A172 (cell line): ENCODE data around the gene ACTN4. TPM values are rescaled to one million over a fixed set of nuclear protein-coding genes. Genes with fewer than 3 reads are reported as not detected.

Experiments
- DNase-seq: peaks from one replicate; pipeline ENCODE4 v3.0.0-alpha.2; 2015; ENCODE audit warnings: low spot score
- total RNA-seq: library from RNA; depleted of rRNA; stranded (reverse); fragments of >200 nt; shearing (Covaris generic); gene quantifications from 2 replicates; pipeline ENCODE4 v1.2.3, GENCODE V29; 2014

Gene ACTN4
- total RNA-seq, 1 experiment from 2014 or later = 493 TPM

- no peak for DNase-seq
Measured at GRCh38 chr19:38660724-38661123, 13.3 kb downstream of the ACTN4 start.

DNA sequence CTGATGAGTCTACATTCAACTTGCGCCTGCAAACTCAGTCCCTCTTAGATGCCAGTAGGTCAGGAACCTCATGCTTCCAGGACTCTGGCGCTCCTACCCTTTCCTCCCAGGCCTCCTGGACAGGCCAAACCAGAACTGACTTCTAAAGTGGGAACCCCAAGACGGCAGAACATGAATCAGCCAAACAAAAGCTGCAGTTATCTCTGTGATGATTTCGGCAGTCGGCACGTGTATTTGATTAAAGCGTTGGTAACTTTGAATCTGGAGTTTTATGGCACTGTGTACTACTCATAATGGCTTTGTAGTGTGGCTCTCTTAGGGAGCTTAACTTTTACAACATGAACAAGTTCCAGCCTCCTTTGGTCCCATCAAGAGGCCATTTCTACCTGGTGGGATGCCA, 13.7 kb downstream of the ACTN4 start:
- DNase-seq = no peak

DNA sequence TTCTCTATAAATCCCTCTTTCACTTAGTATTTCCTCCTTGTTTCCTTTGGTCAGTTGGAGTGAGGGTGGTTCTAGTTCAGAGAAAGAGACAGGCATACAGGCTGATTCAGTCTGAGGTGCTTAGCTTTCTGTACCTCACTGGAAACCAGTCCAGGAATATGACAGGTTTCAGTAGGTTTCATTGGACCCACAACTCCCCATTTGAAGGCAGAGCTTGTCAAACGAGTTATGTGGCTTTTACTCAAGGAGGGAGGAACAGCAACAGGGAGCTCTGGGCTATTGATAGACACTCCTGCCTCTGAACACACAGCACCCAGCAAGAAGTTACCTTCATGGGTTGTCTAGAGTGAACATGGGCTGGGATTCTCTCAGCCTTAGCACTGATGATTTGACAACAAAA, 14.5 kb downstream of the ACTN4 start:
- DNase-seq = no peak

GRCh38 chr19:38662537-38663155, 15.2 kb downstream of the ACTN4 start:
- DNase-seq = no peak

DNA sequence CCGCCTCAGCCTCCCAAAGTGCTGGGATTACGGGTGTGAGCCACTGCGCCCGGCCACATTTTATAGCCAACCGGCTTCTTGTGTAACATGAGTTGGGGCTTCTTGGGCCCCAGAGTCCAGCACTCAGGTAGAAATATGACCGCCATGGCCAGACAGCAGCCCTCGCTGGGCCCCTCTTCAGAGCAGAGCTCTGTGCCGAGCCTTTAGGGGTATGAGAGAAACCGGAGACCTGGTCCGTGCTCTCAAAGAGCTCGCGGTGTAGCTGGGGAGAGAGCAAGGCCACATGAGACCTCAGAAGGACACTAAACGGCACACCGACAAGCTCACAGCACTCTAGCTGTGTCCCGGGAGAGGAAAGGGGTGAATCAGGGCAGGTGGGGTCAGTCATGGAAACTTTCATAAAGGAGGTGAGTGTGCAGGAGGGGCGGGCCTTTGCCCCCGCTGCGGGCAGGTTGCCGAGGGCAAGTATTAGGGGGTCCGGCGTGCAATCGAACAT, 15.8 kb downstream of the ACTN4 start:
- no peak for DNase-seq

GRCh38 chr19:38663957-38664502, 16.6 kb downstream of the ACTN4 start:
- no peak for DNase-seq

- no peak for DNase-seq
Measured at GRCh38 chr19:38664503-38665211, 17.2 kb downstream of the ACTN4 start.

DNA sequence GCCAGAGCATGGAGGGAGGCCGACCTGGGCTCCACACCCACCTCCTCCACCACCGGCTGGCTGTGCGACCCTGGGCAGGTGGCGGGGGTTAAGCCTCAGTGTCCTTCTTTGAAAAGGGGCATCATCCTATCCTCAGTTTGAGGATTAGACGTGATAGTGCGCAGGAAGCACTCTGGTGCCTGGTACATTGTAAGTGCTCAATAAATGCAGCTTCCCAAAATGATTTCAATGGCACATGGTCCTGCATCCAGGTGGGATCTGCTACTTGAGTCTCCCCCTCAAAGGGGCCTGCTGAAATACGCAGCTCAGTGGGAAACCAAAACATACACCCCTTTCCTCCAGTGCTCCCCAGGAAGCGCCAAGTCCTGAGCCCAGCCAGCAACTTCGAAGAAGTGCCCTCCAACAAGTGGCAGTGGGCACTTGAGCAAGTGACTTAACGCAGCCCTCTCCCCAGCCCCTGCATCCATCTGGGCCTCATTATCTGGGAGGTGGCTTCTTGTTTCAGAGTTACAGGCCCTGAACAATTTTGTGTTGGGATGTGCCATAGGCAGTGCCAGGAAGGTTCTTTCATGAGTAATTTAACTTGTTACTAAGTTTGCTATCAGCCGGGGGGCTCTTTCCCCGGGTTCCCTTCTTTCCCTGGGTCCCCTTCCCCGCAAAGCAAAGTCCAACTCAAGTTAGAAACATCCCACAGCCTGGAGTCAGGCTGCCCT, 17.9 kb downstream of the ACTN4 start:
- no peak for DNase-seq

- peak; percentile 92 for DNase-seq
Measured at GRCh38 chr19:38665950-38666662, 18.7 kb downstream of the ACTN4 start.

DNA sequence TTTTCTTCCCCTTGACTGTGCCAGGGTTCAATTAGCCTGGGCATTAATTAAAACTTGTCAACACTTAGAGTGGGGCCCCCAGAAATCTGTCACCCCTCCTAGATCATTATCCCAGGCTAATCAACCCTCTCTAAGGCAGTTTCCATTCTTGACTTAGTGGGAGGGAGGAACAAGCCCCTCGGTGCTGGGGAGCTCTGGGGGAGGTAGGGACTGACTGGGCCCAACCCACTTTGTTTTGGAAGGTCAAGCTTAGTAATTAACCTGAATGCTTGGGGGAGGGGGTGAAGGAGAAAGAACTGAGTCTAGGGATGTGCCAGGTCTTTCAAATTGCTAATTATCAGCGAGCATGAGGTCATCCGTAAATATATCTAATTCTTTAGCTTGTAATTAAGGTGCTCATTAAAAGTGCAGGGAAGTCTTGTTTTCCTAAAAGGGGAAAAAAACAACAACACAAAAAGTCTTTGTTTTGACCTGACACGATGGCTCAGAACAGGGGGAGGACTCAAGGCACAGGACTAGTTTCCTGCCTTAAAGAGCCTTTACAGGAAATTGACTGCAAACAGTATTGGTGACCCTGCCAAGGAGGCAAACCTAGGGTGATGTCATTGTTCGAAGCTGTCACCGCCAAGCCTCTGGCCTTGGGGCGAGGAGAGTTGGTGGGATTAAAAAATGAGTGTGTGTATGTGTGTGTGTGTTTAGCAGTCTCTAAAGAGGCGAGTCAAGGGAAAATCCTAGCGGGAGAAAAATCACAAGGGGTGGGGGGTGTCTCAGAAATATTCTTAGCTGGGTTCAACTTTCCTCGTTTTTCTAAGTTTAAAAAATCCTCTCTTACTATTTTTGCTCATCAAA, 19.4 kb downstream of the ACTN4 start:
- peak; percentile 86 for DNase-seq

DNA sequence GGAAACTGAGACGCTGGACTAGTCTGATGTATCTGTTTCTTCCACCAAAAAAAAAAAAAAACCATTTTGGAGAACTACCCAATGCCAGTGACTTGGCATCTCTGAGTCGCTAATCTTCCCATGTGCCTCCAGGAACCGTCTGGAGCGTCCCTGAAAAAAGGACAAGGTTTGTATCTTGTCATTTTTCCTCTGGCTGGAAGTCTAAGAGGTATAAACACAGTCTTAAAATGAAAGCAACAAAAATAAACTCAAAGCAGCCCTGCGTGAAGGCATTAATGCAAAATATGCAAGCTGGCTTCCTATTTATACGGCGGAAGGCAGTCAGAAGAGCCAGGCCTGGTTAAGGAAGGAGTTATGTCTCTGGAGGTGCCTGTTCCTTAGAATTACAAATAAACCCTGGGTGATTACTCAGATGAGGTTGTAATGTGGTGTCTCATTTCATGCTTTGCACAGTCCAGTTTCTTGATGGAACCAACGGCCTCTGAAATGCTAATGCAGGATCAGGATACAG, 20.3 kb downstream of the ACTN4 start:
- no peak for DNase-seq

DNA sequence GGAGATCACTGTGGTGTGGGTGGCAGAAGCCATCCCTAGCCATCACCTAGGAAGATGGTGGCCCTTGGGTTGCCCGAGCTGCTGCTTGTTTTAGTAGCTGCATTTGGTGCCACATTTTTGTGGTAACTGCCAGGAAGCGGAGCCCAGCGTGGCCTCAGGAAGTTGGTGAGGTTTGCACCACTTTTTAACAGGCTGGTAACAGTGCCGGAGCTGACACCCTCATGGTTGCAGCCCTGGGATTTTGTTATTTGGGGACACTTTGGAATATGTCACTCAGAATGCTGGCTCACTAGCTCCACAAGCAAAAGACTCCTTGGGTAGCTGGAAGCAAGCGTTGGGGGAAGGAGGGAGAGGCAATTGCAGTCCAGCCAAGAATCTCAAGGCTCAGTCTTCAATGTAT, 22.1 kb downstream of the ACTN4 start:
- DNase-seq = no peak

- peak; percentile 78 for DNase-seq
Measured at GRCh38 chr19:38670921-38671398, 23.5 kb downstream of the ACTN4 start.

DNA sequence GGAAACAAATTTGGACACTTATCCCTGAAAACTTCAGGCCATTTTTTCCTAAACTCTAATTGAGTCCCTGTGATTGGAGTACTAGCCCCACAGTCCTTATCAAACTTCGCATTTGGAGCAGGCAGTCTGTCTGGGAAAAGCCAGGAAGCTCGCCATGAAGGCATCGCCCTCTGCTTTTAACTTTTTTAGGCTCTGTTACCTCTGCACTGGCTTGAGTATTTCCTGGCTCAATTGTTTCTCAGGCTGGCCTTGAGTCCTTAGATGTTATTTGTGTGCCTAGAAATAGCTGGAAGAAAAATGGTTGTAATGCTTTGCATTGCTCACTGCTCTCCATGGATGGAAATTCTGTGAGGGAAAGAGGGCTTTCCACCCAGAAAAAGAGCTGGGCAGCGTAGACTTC, 24.2 kb downstream of the ACTN4 start:
- DNase-seq = no peak

DNA sequence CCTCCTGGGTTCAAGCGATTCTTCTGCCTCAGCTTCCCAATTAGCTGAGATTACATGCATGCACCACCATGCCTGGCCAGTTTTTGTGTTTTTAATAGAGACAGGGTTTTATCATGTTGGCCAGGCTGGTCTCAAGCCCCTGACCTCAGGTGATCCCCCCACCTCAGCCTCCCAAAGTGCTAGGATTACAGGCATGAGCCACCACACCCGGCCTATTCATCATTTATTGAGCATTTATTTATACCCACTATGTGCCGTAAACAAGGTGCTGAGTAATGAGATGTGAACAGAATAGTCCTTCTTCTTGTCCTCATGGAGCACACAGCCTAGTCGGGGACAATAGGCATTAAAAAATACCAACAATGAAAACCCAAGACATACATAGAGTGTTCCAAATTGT, 25.6 kb downstream of the ACTN4 start:
- DNase-seq = no peak

DNA sequence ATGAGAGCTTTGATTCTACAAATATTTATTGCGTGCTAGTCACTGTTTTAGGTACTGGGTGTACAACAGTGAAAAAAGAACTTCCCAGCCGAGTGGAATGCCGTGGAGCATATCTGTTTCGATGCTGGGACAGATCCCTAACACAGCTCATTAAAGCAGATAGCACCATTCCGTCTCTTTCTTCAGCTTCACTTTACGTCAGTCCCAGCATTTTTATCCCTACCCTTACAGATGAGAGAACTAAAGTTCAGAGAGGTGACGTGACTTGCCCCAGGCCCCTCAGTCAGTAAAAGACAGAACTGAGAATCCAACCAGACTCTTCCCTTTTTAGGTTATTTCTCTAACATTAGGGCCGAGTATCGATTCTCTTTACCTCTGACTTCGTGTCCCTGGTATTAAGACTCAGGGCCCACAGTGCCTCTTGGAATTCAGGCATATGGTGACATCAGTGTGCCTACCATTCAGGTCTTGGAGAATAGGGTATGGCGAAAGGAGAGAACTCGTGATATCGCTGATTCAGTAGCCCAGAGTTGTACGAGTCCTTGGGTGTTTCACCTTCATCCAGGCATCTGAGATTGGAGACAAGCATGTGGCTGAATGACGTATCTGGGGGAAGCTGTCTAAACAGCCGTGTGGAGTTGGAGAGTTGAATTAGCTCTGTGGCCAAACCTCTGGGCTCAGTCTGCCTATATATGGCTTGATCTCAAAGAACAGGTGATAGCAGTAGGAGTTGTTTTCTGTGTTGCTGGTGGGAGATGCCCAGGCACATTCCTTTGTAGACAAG, 27.1 kb downstream of the ACTN4 start:
- DNase-seq = no peak

GRCh38 chr19:38675611-38676010, 28.2 kb downstream of the ACTN4 start:
- DNase-seq = no peak

DNA sequence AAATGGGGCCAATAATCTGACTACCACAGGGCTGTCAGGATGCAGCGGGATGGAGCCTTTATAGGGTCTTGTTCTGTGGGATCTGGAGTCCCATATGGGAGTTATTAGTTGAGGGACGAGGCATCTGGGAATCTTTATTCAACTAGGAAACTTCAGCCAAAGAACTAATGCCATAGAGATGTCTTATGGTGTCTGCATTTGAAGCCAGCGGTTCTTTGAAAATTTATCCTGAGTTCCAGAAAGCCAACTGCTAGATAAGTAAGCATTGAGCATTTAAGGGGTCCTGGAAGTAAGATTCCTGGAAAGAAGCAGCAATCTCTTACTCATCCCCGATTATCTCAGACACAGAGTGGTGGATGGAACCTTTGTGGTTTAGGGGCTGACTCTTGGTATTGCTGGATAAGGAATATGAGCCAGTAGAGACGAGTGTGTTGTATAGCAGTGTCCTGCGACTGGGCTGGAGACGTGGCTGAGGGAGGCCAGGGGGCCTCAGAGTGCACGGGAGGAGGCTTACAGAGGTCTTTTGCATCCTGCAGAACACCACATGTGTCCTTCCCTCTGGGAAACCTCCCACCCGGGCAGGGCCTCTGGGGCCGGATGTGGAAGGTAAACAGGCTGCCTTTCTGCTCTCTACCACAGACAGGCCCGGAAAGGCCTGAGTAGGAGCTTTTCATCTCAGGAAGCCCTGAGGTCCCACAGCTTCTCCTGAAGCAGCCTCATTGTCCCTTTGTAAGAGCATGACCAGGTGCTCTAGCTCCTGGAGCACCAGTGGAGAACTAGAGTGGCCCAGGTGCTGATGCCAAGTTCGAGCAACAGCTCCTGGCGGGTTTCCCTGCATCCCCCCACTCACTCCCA, 28.8 kb downstream of the ACTN4 start:
- peak; percentile 75 for DNase-seq
